ENCODE measurements around the gene SYCE3. TPM values are rescaled to one million over a fixed set of nuclear protein-coding genes. Genes with fewer than 3 reads are reported as not detected.

The SYCE3 gene
- total RNA-seq, 1 donor from 2014 or later = 0.76 TPM

- peaks cover 71% of the 10 kb centered on the region for H3K27me3 Mint-ChIP-seq (ENCODE audit: low read depth)
- no peak overlapping the region for H3K27ac Mint-ChIP-seq
- H3K4me3 Mint-ChIP-seq = no peak overlapping the region
- H3K9me3 Mint-ChIP-seq = no peaks in the 10 kb centered on the region
- no peak for TF ChIP-seq CTCF (IDR thresholded peaks at IDR 0.05; ENCODE audit: unreplicated experiment)
- no peaks in the 10 kb centered on the region for H3K36me3 Mint-ChIP-seq
- DNase-seq (ENCODE audit: low spot score in 2 of 2, unreplicated experiment in 2 of 2) = no peak
- peaks cover 2% of the 10 kb centered on the region for H3K4me1 Mint-ChIP-seq
These were observed 43.6 kb upstream of the SYCE3 start for GRCh38 chr22:50606165-50606945.

GRCh38 chr22:50605613-50606074, 42.9 kb upstream of the SYCE3 start:
- TF ChIP-seq CTCF (IDR thresholded peaks at IDR 0.05; ENCODE audit: unreplicated experiment) = no peak
- no peak for DNase-seq (ENCODE audit: low spot score in 2 of 2, unreplicated experiment in 2 of 2)
- peaks cover 2% of the 10 kb centered on the region for H3K4me1 Mint-ChIP-seq

GRCh38 chr22:50605002-50605612, 42.4 kb upstream of the SYCE3 start:
- H3K36me3 Mint-ChIP-seq = no peaks in the 10 kb centered on the region
- H3K4me1 Mint-ChIP-seq = peaks cover 2% of the 10 kb centered on the region
- H3K27ac Mint-ChIP-seq = no peak overlapping the region
- no peak for TF ChIP-seq CTCF (IDR thresholded peaks at IDR 0.05; ENCODE audit: unreplicated experiment)
- no peaks in the 10 kb centered on the region for H3K9me3 Mint-ChIP-seq
- no peak overlapping the region for H3K4me3 Mint-ChIP-seq
- H3K27me3 Mint-ChIP-seq (ENCODE audit: low read depth) = peaks cover 62% of the 10 kb centered on the region
- no peak for DNase-seq (ENCODE audit: low spot score in 2 of 2, unreplicated experiment in 2 of 2)

More at GRCh38 chr22:50605613-50606074, 42.9 kb upstream of the SYCE3 start:
- peaks cover 67% of the 10 kb centered on the region for H3K27me3 Mint-ChIP-seq (ENCODE audit: low read depth)
- H3K4me3 Mint-ChIP-seq = no peak overlapping the region
- no peak overlapping the region for H3K27ac Mint-ChIP-seq
- H3K9me3 Mint-ChIP-seq = no peaks in the 10 kb centered on the region
- no peaks in the 10 kb centered on the region for H3K36me3 Mint-ChIP-seq

- Mint-ChIP-seq H3K27me3 (ENCODE audit: low read depth) (peaks cover 61% of the 10 kb centered on the region), H3K9me3 (no peaks in the 10 kb centered on the region), H3K27ac (no peak overlapping the region), H3K36me3 (no peaks in the 10 kb centered on the region), H3K4me1 (peaks cover 7% of the 10 kb centered on the region), H3K4me3 (no peak overlapping the region)
- TF ChIP-seq CTCF (IDR thresholded peaks at IDR 0.05; ENCODE audit: unreplicated experiment) = no peak
- DNase-seq (ENCODE audit: low spot score in 2 of 2, unreplicated experiment in 2 of 2) = no peak
These were observed 41.7 kb upstream of the SYCE3 start for GRCh38 chr22:50604256-50605001.

- peaks cover 56% of the 10 kb centered on the region for H3K27me3 Mint-ChIP-seq (ENCODE audit: low read depth)
These were observed 41.0 kb upstream of the SYCE3 start for GRCh38 chr22:50603511-50604255.

More at GRCh38 chr22:50603511-50604255, 41.0 kb upstream of the SYCE3 start:
- no peak for DNase-seq (ENCODE audit: low spot score in 2 of 2, unreplicated experiment in 2 of 2)
- no peak for TF ChIP-seq CTCF (IDR thresholded peaks at IDR 0.05; ENCODE audit: unreplicated experiment)
- H3K27ac Mint-ChIP-seq = no peak overlapping the region
- no peak overlapping the region for H3K4me3 Mint-ChIP-seq
- no peaks in the 10 kb centered on the region for H3K9me3 Mint-ChIP-seq
- no peaks in the 10 kb centered on the region for H3K36me3 Mint-ChIP-seq
- H3K4me1 Mint-ChIP-seq = peaks cover 7% of the 10 kb centered on the region
